Left ventricle myocardium inferior (tissue), 1 donor: Measurements from ENCODE around the gene RIOK3. TPM values are rescaled to one million over a fixed set of nuclear protein-coding genes. Genes with fewer than 3 reads are reported as not detected.
"Not testable (repeated sequence)": the region's sequence is repeated elsewhere in the genome, so short reads cannot be mapped to it uniquely, and the experiment has no call there.

Source experiments
- DNase-seq: peaks from one replicate; pipeline ENCODE4 v3.0.0-alpha.2; 2020
- H3K27ac ChIP-seq: fragments of 200-600 bp; replicated peaks from 2 replicates; pipeline ENCODE4 v1.8.0; 2021
- H3K27me3 ChIP-seq: fragments of 200-600 bp; 2 replicates; pipeline ENCODE4 v1.8.0; 2021; ENCODE audit warnings: low read depth
- H3K36me3 ChIP-seq: fragments of 200-600 bp; 2 replicates; pipeline ENCODE4 v1.8.0; 2021
- H3K4me1 ChIP-seq: fragments of 200-600 bp; 2 replicates; pipeline ENCODE4 v1.8.0; 2021
- H3K4me3 ChIP-seq: fragments of 200-600 bp; 2 replicates; pipeline ENCODE4 v1.8.0; 2021; ENCODE audit warnings: mild to moderate bottlenecking, moderate library complexity
- H3K9me3 ChIP-seq: fragments of 200-600 bp; replicated peaks from 2 replicates; pipeline ENCODE4 v1.8.0; 2021
- CTCF ChIP-seq: fragments of 200-600 bp; IDR thresholded peaks from 2 replicates; pipeline ENCODE4 v1.8.0; 2021; ENCODE audit warnings: antibody characterized with exemption, mild to moderate bottlenecking, borderline replicate concordance
- intact Hi-C: fragments of 100-400 bp; cut with micrococcal nuclease; formaldehyde crosslinking; loops from one replicate; pipeline ENCODE4 v1.11.0; 2022
- total RNA-seq: library from RNA; stranded (reverse); fragmentation: NEBNext Ultra II Directional; extraction: Animal tissue kit (Norgen Biotek cat#: 25700); gene quantifications from one replicate; pipeline ENCODE4 v1.2.1, GENCODE V29; 2021
- donor health status: DM: no; HTN: yes; CAD: no; lungs with severe emphysema.

The RIOK3 gene
- total RNA-seq, 1 donor from 2014 or later, result 60.4 TPM

- H3K4me1 ChIP-seq, result peaks cover 4% of the 10 kb centered on the region
These were observed 24.3 kb upstream of the RIOK3 start for GRCh38 chr18:23428821-23429220.

GRCh38 chr18:23429538-23429937 lies 23.5 kb upstream of the RIOK3 start:
- H3K9me3 ChIP-seq, H3K27ac ChIP-seq, H3K36me3 ChIP-seq, H3K4me3 ChIP-seq, H3K27me3 ChIP-seq, intact Hi-C loops, DNase-seq, H3K4me1 ChIP-seq: not testable (repeated sequence)

More at GRCh38 chr18:23428821-23429220, 24.3 kb upstream of the RIOK3 start:
- Histone ChIP-seq H3K9me3 (peaks cover 8% of the 10 kb centered on the region), H3K27me3 (no peaks in the 10 kb centered on the region), H3K4me3 (no peak overlapping the region), H3K36me3 (peaks cover 2% of the 10 kb centered on the region), H3K27ac (no peak overlapping the region)
- DNase-seq, result no peak
- TF ChIP-seq CTCF, result no peak
- intact Hi-C loops, result no loop called here

GRCh38 chr18:23433360-23433759 lies 19.7 kb upstream of the RIOK3 start:
- H3K27me3 ChIP-seq, result no peaks in the 10 kb centered on the region
- H3K27ac ChIP-seq, result peak overlapping the region; percentile 58
- TF ChIP-seq CTCF, result no peak
- intact Hi-C loops, result no loop called here
- no peak overlapping the region for H3K4me3 ChIP-seq
- H3K9me3 ChIP-seq, result no peaks in the 10 kb centered on the region
- H3K36me3 ChIP-seq, result no peaks in the 10 kb centered on the region
- H3K4me1 ChIP-seq, result peaks cover 26% of the 10 kb centered on the region
- no peak for DNase-seq

DNA sequence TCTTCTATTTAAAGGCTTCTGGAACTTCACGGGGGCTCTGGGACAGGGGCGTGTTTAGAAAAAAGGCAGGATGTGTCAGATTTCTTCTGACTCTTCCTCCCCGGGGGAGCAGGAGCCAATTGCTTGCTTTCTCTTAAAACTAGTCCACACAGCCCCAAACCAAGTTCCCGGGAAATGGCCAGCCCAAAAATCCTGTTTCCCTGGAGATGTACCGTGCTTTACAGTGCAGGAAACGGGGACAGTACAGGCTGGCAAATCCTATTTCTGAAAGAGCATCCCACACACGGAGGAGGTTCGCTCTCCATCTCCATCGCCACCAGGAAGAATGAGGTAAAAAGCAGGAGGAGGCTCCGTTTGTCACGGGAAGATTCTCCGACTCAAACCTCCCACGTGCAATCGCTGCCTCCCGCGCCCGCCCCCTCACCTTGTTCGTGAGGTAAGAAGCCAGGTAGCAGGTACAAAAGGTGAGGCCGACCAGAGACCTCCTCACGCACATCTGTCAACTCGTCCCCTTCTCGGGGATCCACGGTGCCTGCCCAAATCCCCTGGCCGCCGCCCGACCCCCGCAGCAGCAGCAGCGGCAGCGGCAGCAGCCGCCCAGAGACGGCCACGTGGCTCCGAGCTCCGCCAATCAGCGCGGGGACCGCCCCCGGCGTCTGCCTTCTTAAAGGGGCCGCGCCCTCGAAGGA lies 15.6 kb upstream of the RIOK3 start:
- peak; percentile 86 for DNase-seq
- intact Hi-C loops, result no loop called here
- Histone ChIP-seq H3K27me3 (no peaks in the 10 kb centered on the region), H3K4me3 (peak overlapping the region; percentile 85), H3K27ac (peak overlapping the region; percentile 72), H3K4me1 (peaks cover 28% of the 10 kb centered on the region), H3K9me3 (no peaks in the 10 kb centered on the region), H3K36me3 (no peaks in the 10 kb centered on the region)
- no peak for TF ChIP-seq CTCF

- Histone ChIP-seq H3K27me3 (no peaks in the 10 kb centered on the region), H3K4me1 (peaks cover 28% of the 10 kb centered on the region), H3K4me3 (peak overlapping the region; percentile 85), H3K27ac (peak overlapping the region; percentile 72), H3K9me3 (no peaks in the 10 kb centered on the region), H3K36me3 (no peaks in the 10 kb centered on the region)
- intact Hi-C loops, result no loop called here
- no peak for TF ChIP-seq CTCF
- DNase-seq, result no peak
These were observed 15.1 kb upstream of the RIOK3 start for GRCh38 chr18:23438046-23438377.

DNA sequence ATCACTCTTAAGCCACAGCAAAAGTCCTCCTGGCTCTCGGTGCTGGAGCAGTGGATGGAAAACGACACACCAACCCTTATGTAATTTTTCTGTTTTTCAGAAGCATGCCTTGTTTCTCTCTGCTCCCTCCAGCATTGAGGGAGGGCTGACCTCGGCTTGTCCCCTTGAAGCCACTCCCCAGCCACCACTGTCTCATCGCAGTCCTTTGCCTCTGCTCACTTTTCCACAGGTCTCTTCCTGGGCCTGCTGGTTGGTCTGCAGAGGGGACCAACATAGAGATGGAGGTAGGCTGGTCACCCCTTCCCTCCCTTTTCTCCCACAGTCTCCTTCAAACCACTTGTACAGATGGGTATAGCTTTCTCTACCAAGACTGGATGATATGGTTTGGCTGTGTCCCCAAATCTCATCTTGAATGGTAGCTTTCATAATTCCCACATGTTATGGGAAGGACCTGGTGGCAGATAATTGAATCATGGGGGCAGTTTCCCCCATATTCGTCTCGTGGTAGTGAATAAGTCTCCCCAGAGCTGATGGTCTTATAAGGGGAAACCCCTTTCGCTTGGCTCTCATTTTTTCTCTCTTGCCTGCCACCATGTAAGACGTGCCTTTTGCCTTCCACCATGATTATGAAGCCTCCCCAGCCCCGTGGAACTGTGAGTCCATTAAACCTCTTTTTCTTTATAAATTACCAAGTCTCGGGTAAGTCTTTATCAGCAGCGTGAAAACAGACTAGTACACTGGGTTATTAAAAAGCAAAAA lies 14.3 kb upstream of the RIOK3 start:
- H3K4me3 ChIP-seq, result peak overlapping the region; percentile 85
- no peaks in the 10 kb centered on the region for H3K27me3 ChIP-seq
- no peak for DNase-seq
- no peak for TF ChIP-seq CTCF
- peaks cover 24% of the 10 kb centered on the region for H3K4me1 ChIP-seq
- H3K27ac ChIP-seq, result no peak overlapping the region
- H3K36me3 ChIP-seq, result no peaks in the 10 kb centered on the region
- intact Hi-C loops, result no loop called here
- no peaks in the 10 kb centered on the region for H3K9me3 ChIP-seq
